K562 (cell line): ENCODE results near the gene EDEM1. TPM values are rescaled to one million over a fixed set of nuclear protein-coding genes. Genes with fewer than 3 reads are reported as not detected.

Experiments
- GATAD2A ChIP-seq: fragments of 450-650 bp; IDR thresholded peaks from 2 replicates; pipeline ENCODE4 v1.6.1; 2017
- GTF2F1 ChIP-seq: IDR thresholded peaks from 2 replicates; pipeline ENCODE4 v1.6.1; 2011; ENCODE audit warnings: low read depth, low read length, improper control_type of control experiment
- NFE2L1 ChIP-seq: fragments of 450-650 bp; IDR thresholded peaks from 2 replicates; pipeline ENCODE4 v1.6.1; 2016; ENCODE audit warnings: missing genetic modification characterization, low read depth, mild to moderate bottlenecking, missing compliant biosample characterization, moderate library complexity, borderline replicate concordance
- ZKSCAN3 ChIP-seq: fragments of 250-450 bp; sonication (Bioruptor Pico); IDR thresholded peaks from 2 replicates; pipeline ENCODE4 v1.4.0; 2020
- ZNF133 ChIP-seq: fragments of 250-450 bp; sonication (Bioruptor Pico); IDR thresholded peaks from 2 replicates; pipeline ENCODE4 v1.4.0; 2020; ENCODE audit warnings: mild to moderate bottlenecking
- ZNF551 ChIP-seq: fragments of 250-450 bp; sonication (Bioruptor Pico); IDR thresholded peaks from 2 replicates; pipeline ENCODE4 v1.5.0; 2021; ENCODE audit warnings: mild to moderate bottlenecking, moderate library complexity
- ZNF76 ChIP-seq: fragments of 250-450 bp; sonication (Bioruptor Pico); IDR thresholded peaks from 2 replicates; pipeline ENCODE4 v1.4.0; 2020; ENCODE audit warnings: mild to moderate bottlenecking, moderate library complexity, borderline replicate concordance
- polyA plus RNA-seq, 8 experiments: library from polyadenylated mRNA; depleted of rRNA in 4 of 8; stranded (reverse) in 5 of 8; unstranded in 3 of 8; fragments of >200 nt; fragmentation: Nextera tagmentation in 2 of 8; fragmentation: Illumina TruSeq in 1 of 8; extraction: Ambion mirVana in 2 of 8; extraction: Trizol in 1 of 8; gene quantifications; 2 replicates each; pipeline versions ENCODE4 v1.2.1 to v1.2.3, GENCODE V29; 2011 to 2014; ENCODE audit warnings: inconsistent platforms in 1 of 8, missing spikeins in 1 of 8
- total RNA-seq, 7 experiments: library from RNA; depleted of rRNA in 6 of 7; stranded (reverse); fragments of >200 nt in 6 of 7; fragmentation: Illumina TruSeq in 2 of 7; extraction: Trizol in 2 of 7; gene quantifications; 2 replicates each; pipeline versions ENCODE4 v1.2.1 to v1.2.3, GENCODE V29; 2011 to 2021; ENCODE audit warnings: low replicate concordance in 1 of 7
- TF ChIP-seq, protein P1 (sequence below): sonication (generic); formaldehyde crosslinking; IDR thresholded peaks from 2 replicates; pipeline ENCODE4 v1.8.0; 2022; ENCODE audit warnings: mild to moderate bottlenecking, low read depth, missing genetic modification reagents
- TF ChIP-seq, protein P2 (sequence below): fragments of 450-650 bp; formaldehyde crosslinking; IDR thresholded peaks from 2 replicates; pipeline ENCODE4 v1.4.0; 2022; ENCODE audit warnings: missing genetic modification characterization
- TF ChIP-seq, protein P3 (sequence below), 2 experiments: fragments of 450-650 bp in 1 of 2; sonication (generic) in 1 of 2; formaldehyde crosslinking in 1 of 2; IDR thresholded peaks; 2 replicates each; pipeline versions ENCODE4 v1.7.1 to v1.9.0; 2016 to 2022; ENCODE audit warnings: inconsistent platforms in 1 of 2, mild to moderate bottlenecking in 1 of 2, missing genetic modification reagents in 1 of 2

EDEM1 gene
- total and polyA plus RNA-seq, 9 of the 15 experiments (the other 6 are each of a cell fraction or from before 2014, with no cell fraction given), result 6.2 to 36.7 (median 14.3) TPM

DNA sequence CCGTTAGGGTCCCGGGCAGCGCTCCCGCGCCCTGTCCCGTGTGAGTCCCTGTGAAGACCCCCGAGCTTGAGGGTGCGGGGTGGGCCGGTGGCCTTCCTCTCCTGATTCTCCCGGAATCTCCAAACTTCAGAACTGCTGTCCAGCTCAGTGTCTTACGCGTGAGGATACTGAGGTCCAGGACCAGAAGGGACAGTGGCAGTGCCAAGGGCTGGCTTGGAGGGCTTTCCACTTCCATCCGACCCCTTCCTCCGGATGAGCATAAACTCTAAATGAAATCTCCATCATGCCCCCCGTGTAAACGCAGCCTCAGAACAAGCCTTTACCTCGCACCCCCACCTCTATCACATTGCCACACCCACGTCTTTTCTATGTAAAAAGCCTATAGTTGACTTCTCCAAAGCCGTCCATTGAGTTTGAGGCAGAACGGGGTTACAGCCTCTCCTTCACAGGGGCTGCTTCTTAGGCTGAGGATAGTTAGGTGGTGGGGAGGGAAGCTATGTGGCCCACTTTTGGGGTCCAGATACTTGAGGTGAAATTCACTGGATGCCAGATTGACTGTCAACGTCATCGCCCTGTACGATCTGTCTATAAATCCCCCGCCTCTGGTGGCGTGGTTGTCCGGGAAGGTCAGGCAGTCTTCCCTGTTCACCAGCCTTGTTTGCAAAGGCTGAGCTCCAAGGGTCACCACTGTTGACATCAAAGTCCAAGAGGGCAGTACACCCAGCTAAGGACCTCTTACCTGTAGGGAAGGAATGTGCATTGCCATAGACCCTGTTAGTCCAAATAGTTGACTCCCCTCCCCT, 1.1 kb downstream of the EDEM1 start (continued):
- TF ChIP-seq, protein P1, sequence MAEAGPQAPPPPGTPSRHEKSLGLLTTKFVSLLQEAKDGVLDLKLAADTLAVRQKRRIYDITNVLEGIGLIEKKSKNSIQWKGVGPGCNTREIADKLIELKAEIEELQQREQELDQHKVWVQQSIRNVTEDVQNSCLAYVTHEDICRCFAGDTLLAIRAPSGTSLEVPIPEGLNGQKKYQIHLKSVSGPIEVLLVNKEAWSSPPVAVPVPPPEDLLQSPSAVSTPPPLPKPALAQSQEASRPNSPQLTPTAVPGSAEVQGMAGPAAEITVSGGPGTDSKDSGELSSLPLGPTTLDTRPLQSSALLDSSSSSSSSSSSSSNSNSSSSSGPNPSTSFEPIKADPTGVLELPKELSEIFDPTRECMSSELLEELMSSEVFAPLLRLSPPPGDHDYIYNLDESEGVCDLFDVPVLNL (CRISPR knock-in tag), result peak; percentile 35; the same call in 1 of the 2 replicates
- TF ChIP-seq ZNF133 (CRISPR knock-in tag) (no peak), NFE2L1 (no peak), ZNF76 (peak; percentile 42; the same call in 1 of the 2 replicates), ZKSCAN3 (CRISPR knock-in tag) (no peak), ZNF551 (CRISPR knock-in tag) (no peak), GATAD2A (peak; percentile 39; the same call in 1 of the 2 replicates), GTF2F1 (no peak)
- TF ChIP-seq, protein P2, sequence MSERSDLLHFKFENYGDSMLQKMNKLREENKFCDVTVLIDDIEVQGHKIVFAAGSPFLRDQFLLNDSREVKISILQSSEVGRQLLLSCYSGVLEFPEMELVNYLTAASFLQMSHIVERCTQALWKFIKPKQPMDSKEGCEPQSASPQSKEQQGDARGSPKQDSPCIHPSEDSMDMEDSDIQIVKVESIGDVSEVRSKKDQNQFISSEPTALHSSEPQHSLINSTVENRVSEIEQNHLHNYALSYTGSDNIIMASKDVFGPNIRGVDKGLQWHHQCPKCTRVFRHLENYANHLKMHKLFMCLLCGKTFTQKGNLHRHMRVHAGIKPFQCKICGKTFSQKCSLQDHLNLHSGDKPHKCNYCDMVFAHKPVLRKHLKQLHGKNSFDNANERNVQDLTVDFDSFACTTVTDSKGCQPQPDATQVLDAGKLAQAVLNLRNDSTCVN (CRISPR knock-in tag), result no peak
- TF ChIP-seq, protein P3, sequence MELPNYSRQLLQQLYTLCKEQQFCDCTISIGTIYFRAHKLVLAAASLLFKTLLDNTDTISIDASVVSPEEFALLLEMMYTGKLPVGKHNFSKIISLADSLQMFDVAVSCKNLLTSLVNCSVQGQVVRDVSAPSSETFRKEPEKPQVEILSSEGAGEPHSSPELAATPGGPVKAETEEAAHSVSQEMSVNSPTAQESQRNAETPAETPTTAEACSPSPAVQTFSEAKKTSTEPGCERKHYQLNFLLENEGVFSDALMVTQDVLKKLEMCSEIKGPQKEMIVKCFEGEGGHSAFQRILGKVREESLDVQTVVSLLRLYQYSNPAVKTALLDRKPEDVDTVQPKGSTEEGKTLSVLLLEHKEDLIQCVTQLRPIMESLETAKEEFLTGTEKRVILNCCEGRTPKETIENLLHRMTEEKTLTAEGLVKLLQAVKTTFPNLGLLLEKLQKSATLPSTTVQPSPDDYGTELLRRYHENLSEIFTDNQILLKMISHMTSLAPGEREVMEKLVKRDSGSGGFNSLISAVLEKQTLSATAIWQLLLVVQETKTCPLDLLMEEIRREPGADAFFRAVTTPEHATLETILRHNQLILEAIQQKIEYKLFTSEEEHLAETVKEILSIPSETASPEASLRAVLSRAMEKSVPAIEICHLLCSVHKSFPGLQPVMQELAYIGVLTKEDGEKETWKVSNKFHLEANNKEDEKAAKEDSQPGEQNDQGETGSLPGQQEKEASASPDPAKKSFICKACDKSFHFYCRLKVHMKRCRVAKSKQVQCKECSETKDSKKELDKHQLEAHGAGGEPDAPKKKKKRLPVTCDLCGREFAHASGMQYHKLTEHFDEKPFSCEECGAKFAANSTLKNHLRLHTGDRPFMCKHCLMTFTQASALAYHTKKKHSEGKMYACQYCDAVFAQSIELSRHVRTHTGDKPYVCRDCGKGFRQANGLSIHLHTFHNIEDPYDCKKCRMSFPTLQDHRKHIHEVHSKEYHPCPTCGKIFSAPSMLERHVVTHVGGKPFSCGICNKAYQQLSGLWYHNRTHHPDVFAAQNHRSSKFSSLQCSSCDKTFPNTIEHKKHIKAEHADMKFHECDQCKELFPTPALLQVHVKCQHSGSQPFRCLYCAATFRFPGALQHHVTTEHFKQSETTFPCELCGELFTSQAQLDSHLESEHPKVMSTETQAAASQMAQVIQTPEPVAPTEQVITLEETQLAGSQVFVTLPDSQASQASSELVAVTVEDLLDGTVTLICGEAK (IDR thresholded peaks at IDR 0.05), result 0 out of 2 replicates have a peak, but pooled peaks have one; percentile 59
- TF ChIP-seq, protein P3 (CRISPR knock-in tag; IDR thresholded peaks at IDR 0.05), result no peak
